Neural progenitor cell (in vitro differentiated cells): ENCODE measurements around the gene MYO9B. TPM values are rescaled to one million over a fixed set of nuclear protein-coding genes. Genes with fewer than 3 reads are reported as not detected.
A peak's percentile ranks its signal among the peaks of the same experiment; 100 is the strongest.

Experiments
- DNase-seq: peaks from one replicate; pipeline ENCODE4 v3.0.0-alpha.2; 2016; ENCODE audit warnings: low spot score
- H2AFZ ChIP-seq: fragments of 200-600 bp; sonication (generic); replicated peaks from 2 replicates; pipeline ENCODE4 v1.6.1; 2016; ENCODE audit warnings: antibody characterized with exemption
- H3F3A ChIP-seq: fragments of 200-600 bp; sonication (generic); 2 replicates; pipeline ENCODE4 v1.6.1; 2016; ENCODE audit warnings: antibody characterized with exemption, low read depth
- H3K27ac ChIP-seq: fragments of 200-600 bp; sonication (generic); 2 replicates; pipeline ENCODE4 v1.5.1; 2016; ENCODE audit warnings: mild to moderate bottlenecking
- H3K27me3 ChIP-seq: fragments of 200-600 bp; sonication (generic); 2 replicates; pipeline ENCODE4 v1.6.1; 2016; ENCODE audit warnings: mild to moderate bottlenecking, moderate library complexity
- H3K36me3 ChIP-seq: fragments of 200-600 bp; sonication (generic); 2 replicates; pipeline ENCODE4 v1.5.1; 2016
- H3K4me1 ChIP-seq: fragments of 200-600 bp; sonication (generic); 2 replicates; pipeline ENCODE4 v1.6.1; 2016; ENCODE audit warnings: mixed run types
- H3K4me2 ChIP-seq: fragments of 200-600 bp; sonication (generic); 2 replicates; pipeline ENCODE4 v1.6.1; 2016
- H3K4me3 ChIP-seq: fragments of 200-600 bp; sonication (generic); 2 replicates; pipeline ENCODE4 v1.5.1; 2016
- H3K79me2 ChIP-seq: fragments of 200-600 bp; sonication (generic); 2 replicates; pipeline ENCODE4 v1.6.1; 2016; ENCODE audit warnings: low read depth
- H3K9ac ChIP-seq: fragments of 200-600 bp; sonication (generic); 2 replicates; pipeline ENCODE4 v1.6.1; 2016
- H3K9me3 ChIP-seq: fragments of 200-600 bp; sonication (generic); 2 replicates; pipeline ENCODE4 v1.5.1; 2016; ENCODE audit warnings: low read depth
- H4K20me1 ChIP-seq: fragments of 200-600 bp; sonication (generic); 2 replicates; pipeline ENCODE4 v1.6.1; 2016; ENCODE audit warnings: low read depth
- H3K27ac Mint-ChIP-seq: 3 replicates; pipeline ENCODE4 v1.8.0; 2021; ENCODE audit warnings: mixed read lengths
- H3K27me3 Mint-ChIP-seq: 2 replicates; pipeline ENCODE4 v1.8.0; 2022; ENCODE audit warnings: low read depth, mild to moderate bottlenecking, inconsistent platforms, moderate library complexity, mixed read lengths; ENCODE audit not compliant: insufficient read depth
- H3K36me3 Mint-ChIP-seq: 3 replicates; pipeline ENCODE4 v1.8.0; 2021; ENCODE audit warnings: mixed read lengths
- H3K4me1 Mint-ChIP-seq: 3 replicates; pipeline ENCODE4 v1.8.0; 2021; ENCODE audit warnings: mixed read lengths
- H3K4me3 Mint-ChIP-seq: 3 replicates; pipeline ENCODE4 v1.8.0; 2021; ENCODE audit warnings: mild to moderate bottlenecking, moderate library complexity, mixed read lengths
- H3K9me3 Mint-ChIP-seq: 3 replicates; pipeline ENCODE4 v1.8.0; 2020; ENCODE audit warnings: mixed read lengths
- CTCF ChIP-seq: fragments of 200-600 bp; sonication (generic); IDR thresholded peaks from 2 replicates; pipeline ENCODE4 v1.5.1; 2017; ENCODE audit warnings: antibody characterized with exemption, mild to moderate bottlenecking
- EZH2 ChIP-seq: fragments of 200-600 bp; sonication (generic); IDR thresholded peaks from 2 replicates; pipeline ENCODE4 v1.6.1; 2017; ENCODE audit warnings: antibody characterized with exemption, mild to moderate bottlenecking, moderate library complexity
- EZH2phosphoT487 ChIP-seq: fragments of 200-600 bp; sonication (generic); IDR thresholded peaks from 2 replicates; pipeline ENCODE4 v1.6.1; 2017; ENCODE audit warnings: antibody characterized with exemption
- total RNA-seq: library from RNA; depleted of rRNA; stranded (reverse); fragments of >200 nt; gene quantifications from 2 replicates; pipeline ENCODE4 v1.2.3, GENCODE V29; 2015; ENCODE audit warnings: low replicate concordance

The MYO9B gene
- total RNA-seq, 1 donor from 2014 or later = 38.5 TPM

GRCh38 chr19:17070421-17070820 lies 5.2 kb upstream of the MYO9B start:
- Mint-ChIP-seq H3K4me3 (no peak overlapping the region), H3K27ac (peak overlapping the region; percentile 24), H3K36me3 (peaks cover 20% of the 10 kb centered on the region), H3K27me3 (peaks cover 2% of the 10 kb centered on the region), H3K9me3 (no peaks in the 10 kb centered on the region), H3K4me1 (peaks cover 38% of the 10 kb centered on the region)
- H3K4me2 ChIP-seq = no peak overlapping the region
- peaks cover 5% of the 10 kb centered on the region for H3K4me1 ChIP-seq
- no peak overlapping the region for H3K27ac ChIP-seq
- H3F3A ChIP-seq = peaks cover 10% of the 10 kb centered on the region
- TF ChIP-seq EZH2 (no peak), CTCF (no peak), EZH2phosphoT487 (no peak)
- H3K79me2 ChIP-seq = peaks cover 45% of the 10 kb centered on the region
- DNase-seq = no peak
- no peak overlapping the region for H3K9ac ChIP-seq
- peaks cover 41% of the 10 kb centered on the region for H4K20me1 ChIP-seq
- no peak overlapping the region for H2AFZ ChIP-seq
- H3K36me3 ChIP-seq = no peaks in the 10 kb centered on the region
- H3K27me3 ChIP-seq = no peaks in the 10 kb centered on the region
- no peaks in the 10 kb centered on the region for H3K9me3 ChIP-seq
- no peak overlapping the region for H3K4me3 ChIP-seq

- peaks cover 40% of the 10 kb centered on the region for H3K79me2 ChIP-seq
- no peaks in the 10 kb centered on the region for H3K9me3 ChIP-seq
- no peaks in the 10 kb centered on the region for H3K36me3 ChIP-seq
- peaks cover 41% of the 10 kb centered on the region for H4K20me1 ChIP-seq
- H3K4me1 ChIP-seq = peaks cover 5% of the 10 kb centered on the region
- no peak overlapping the region for H3K4me2 ChIP-seq
- DNase-seq = no peak
- no peak overlapping the region for H3K4me3 Mint-ChIP-seq
- no peak overlapping the region for H3K27ac ChIP-seq
- peaks cover 38% of the 10 kb centered on the region for H3K4me1 Mint-ChIP-seq
- peaks cover 10% of the 10 kb centered on the region for H3F3A ChIP-seq
- no peak overlapping the region for H2AFZ ChIP-seq
- H3K27me3 Mint-ChIP-seq = peaks cover 2% of the 10 kb centered on the region
- TF ChIP-seq EZH2 (no peak), EZH2phosphoT487 (no peak), CTCF (no peak)
- H3K27me3 ChIP-seq = no peaks in the 10 kb centered on the region
- H3K9ac ChIP-seq = no peak overlapping the region
- H3K9me3 Mint-ChIP-seq = no peaks in the 10 kb centered on the region
- peaks cover 20% of the 10 kb centered on the region for H3K36me3 Mint-ChIP-seq
- H3K27ac Mint-ChIP-seq = no peak overlapping the region
- H3K4me3 ChIP-seq = no peak overlapping the region
Observed at GRCh38 chr19:17070912-17071311, 4.7 kb upstream of the MYO9B start.

GRCh38 chr19:17073869-17074633 lies 1.5 kb upstream of the MYO9B start:
- Histone ChIP-seq H2AFZ (no peak overlapping the region), H3K79me2 (peaks cover 57% of the 10 kb centered on the region), H3K27ac (no peak overlapping the region), H3K9me3 (no peaks in the 10 kb centered on the region), H3K9ac (peak overlapping the region; percentile 67), H3F3A (peaks cover 4% of the 10 kb centered on the region), H3K4me2 (peak overlapping the region; percentile 93), H3K36me3 (no peaks in the 10 kb centered on the region), H4K20me1 (peaks cover 68% of the 10 kb centered on the region), H3K4me1 (peaks cover 15% of the 10 kb centered on the region), H3K4me3 (peak overlapping the region; percentile 64), H3K27me3 (peaks cover 8% of the 10 kb centered on the region)
- H3K9me3 Mint-ChIP-seq = no peaks in the 10 kb centered on the region
- peak overlapping the region; percentile 91 for H3K27ac Mint-ChIP-seq
- no peak for TF ChIP-seq EZH2
- peaks cover 14% of the 10 kb centered on the region for H3K36me3 Mint-ChIP-seq
- DNase-seq = no peak
- peaks cover 6% of the 10 kb centered on the region for H3K27me3 Mint-ChIP-seq
- peaks cover 49% of the 10 kb centered on the region for H3K4me1 Mint-ChIP-seq
- peak overlapping the region; percentile 99 for H3K4me3 Mint-ChIP-seq

- H2AFZ ChIP-seq = peak overlapping the region; percentile 37
- H3K27ac ChIP-seq = no peak overlapping the region
- H3K4me2 ChIP-seq = peak overlapping the region; percentile 93
- H3K79me2 ChIP-seq = peaks cover 59% of the 10 kb centered on the region
- peaks cover 21% of the 10 kb centered on the region for H3K4me1 ChIP-seq
- Mint-ChIP-seq H3K27ac (peak overlapping the region; percentile 91), H3K9me3 (no peaks in the 10 kb centered on the region), H3K36me3 (peaks cover 14% of the 10 kb centered on the region), H3K4me1 (peaks cover 54% of the 10 kb centered on the region), H3K4me3 (peak overlapping the region; percentile 99), H3K27me3 (peaks cover 6% of the 10 kb centered on the region)
- H3K9me3 ChIP-seq = no peaks in the 10 kb centered on the region
- peak overlapping the region; percentile 67 for H3K9ac ChIP-seq
- H4K20me1 ChIP-seq = peaks cover 71% of the 10 kb centered on the region
- peaks cover 8% of the 10 kb centered on the region for H3K27me3 ChIP-seq
- TF ChIP-seq EZH2 (no peak), CTCF (no peak), EZH2phosphoT487 (no peak)
- DNase-seq = no peak
- H3K36me3 ChIP-seq = no peaks in the 10 kb centered on the region
- peaks cover 9% of the 10 kb centered on the region for H3F3A ChIP-seq
- H3K4me3 ChIP-seq = peak overlapping the region; percentile 64
Observed at GRCh38 chr19:17074634-17075034, 943 bp upstream of the MYO9B start.
